ENCODE measurements around the gene HSPB6.
"Not testable (repeated sequence)": the region's sequence is repeated elsewhere in the genome, so short reads cannot be mapped to it uniquely, and the experiment has no call there.

HSPB6 gene

GRCh38 chr19:35732540-35733179, 24.2 kb downstream of the HSPB6 start:
- no peak for DNase-seq

GRCh38 chr19:35731779-35732405, 24.9 kb downstream of the HSPB6 start:
- DNase-seq, result no peak

GRCh38 chr19:35731353-35731752, 25.5 kb downstream of the HSPB6 start:
- no peak for DNase-seq

GRCh38 chr19:35730326-35730725, 26.5 kb downstream of the HSPB6 start:
- DNase-seq, result no peak

- no peak for DNase-seq
Measured at GRCh38 chr19:35729763-35730162, 27.1 kb downstream of the HSPB6 start.

GRCh38 chr19:35729021-35729420, 27.8 kb downstream of the HSPB6 start:
- no peak for DNase-seq

- DNase-seq, result no peak
Measured at GRCh38 chr19:35727956-35728706, 28.7 kb downstream of the HSPB6 start.

GRCh38 chr19:35727053-35727955, 29.5 kb downstream of the HSPB6 start:
- DNase-seq, result no peak

GRCh38 chr19:35725216-35725861, 31.5 kb downstream of the HSPB6 start:
- DNase-seq, result no peak

GRCh38 chr19:35724560-35724959, 32.3 kb downstream of the HSPB6 start:
- DNase-seq, result no peak

GRCh38 chr19:35724132-35724531, 32.7 kb downstream of the HSPB6 start:
- DNase-seq, result not testable (repeated sequence)

- no peak for DNase-seq
Measured at GRCh38 chr19:35723671-35724070, 33.2 kb downstream of the HSPB6 start.

- no peak for DNase-seq
Measured at GRCh38 chr19:35722897-35723296, 33.9 kb downstream of the HSPB6 start.

- no peak for DNase-seq
Measured at GRCh38 chr19:35722461-35722860, 34.4 kb downstream of the HSPB6 start.

GRCh38 chr19:35721374-35721773, 35.5 kb downstream of the HSPB6 start:
- DNase-seq, result no peak

- DNase-seq, result no peak
Measured at GRCh38 chr19:35720648-35721047, 36.2 kb downstream of the HSPB6 start.

GRCh38 chr19:35720163-35720524, 36.7 kb downstream of the HSPB6 start:
- no peak for DNase-seq

GRCh38 chr19:35719402-35720162, 37.2 kb downstream of the HSPB6 start:
- DNase-seq, result no peak

GRCh38 chr19:35718345-35719041, 38.3 kb downstream of the HSPB6 start:
- DNase-seq, result peak in 22 of 51 donors; percentile 6 to 59 (median 28)

Measured in hypothalamus (tissue), 51 donors.